ENCODE results near the gene GLI2.

DNA sequence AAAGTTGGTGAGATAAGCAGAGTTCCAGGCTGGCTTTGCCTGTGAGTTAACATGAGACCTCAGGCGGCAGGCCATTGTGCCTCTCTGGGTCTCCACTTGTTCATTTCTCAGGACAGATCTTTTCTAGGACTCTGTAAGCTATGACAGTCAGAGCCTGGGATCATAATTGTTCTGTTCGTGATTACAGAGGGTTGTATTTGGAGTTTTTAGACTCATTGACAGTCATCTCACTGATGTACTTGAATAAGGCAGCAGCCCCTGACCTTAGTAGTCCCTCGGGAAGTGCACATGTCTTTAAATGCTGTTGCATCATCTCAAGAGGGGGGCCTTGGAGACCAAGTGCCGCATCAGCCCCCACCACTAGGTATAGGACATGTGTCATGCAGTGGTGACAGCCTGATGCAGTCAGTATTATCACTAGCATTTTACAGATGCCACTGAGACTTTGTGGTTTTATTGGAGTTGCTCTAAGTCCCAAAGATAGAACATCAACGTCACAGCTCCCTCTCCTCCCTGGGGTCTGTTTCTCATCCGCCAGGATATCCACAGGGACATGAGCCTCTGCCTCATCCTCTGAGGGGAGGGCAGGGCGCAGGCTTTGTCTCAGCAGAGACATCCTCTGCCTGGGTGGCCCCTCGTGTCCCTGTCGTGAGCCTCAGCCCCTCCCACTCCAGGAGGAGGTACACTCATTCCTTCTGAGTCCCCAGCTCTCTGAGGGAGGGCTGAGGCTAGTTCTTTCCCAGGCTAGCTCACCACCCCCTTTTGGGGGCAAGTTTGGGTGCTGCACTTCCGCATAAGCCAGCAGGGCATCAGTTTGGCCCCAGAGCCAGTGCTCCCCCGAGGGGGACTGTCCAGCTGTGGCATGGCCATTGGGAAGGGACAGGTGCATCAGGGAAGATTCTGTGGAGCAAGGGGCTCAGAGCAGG is 14.1 kb downstream of the GLI2 start:
- TF ChIP-seq NANOG (IDR thresholded peaks at IDR 0.05; ENCODE audit: borderline replicate concordance) (no peak), JUNB (IDR thresholded peaks at IDR 0.05; ENCODE audit: unreplicated experiment) (no peak)
